NB4 (cell line): ENCODE data around the gene DPP9.

Source experiments
- MYC ChIP-seq: IDR thresholded peaks from 2 replicates; pipeline ENCODE4 v1.6.1; 2011; ENCODE audit warnings: low read depth, low read length
- POLR2A ChIP-seq: IDR thresholded peaks from 2 replicates; pipeline ENCODE4 v1.6.1; 2011; ENCODE audit warnings: mild to moderate bottlenecking; ENCODE audit not compliant: insufficient read length; ENCODE audit errors: extremely low read depth
- TF ChIP-seq, protein P1 (sequence below): IDR thresholded peaks from one replicate; pipeline ENCODE4 v1.5.1; 2012; ENCODE audit warnings: low read depth, low read length

DNA sequence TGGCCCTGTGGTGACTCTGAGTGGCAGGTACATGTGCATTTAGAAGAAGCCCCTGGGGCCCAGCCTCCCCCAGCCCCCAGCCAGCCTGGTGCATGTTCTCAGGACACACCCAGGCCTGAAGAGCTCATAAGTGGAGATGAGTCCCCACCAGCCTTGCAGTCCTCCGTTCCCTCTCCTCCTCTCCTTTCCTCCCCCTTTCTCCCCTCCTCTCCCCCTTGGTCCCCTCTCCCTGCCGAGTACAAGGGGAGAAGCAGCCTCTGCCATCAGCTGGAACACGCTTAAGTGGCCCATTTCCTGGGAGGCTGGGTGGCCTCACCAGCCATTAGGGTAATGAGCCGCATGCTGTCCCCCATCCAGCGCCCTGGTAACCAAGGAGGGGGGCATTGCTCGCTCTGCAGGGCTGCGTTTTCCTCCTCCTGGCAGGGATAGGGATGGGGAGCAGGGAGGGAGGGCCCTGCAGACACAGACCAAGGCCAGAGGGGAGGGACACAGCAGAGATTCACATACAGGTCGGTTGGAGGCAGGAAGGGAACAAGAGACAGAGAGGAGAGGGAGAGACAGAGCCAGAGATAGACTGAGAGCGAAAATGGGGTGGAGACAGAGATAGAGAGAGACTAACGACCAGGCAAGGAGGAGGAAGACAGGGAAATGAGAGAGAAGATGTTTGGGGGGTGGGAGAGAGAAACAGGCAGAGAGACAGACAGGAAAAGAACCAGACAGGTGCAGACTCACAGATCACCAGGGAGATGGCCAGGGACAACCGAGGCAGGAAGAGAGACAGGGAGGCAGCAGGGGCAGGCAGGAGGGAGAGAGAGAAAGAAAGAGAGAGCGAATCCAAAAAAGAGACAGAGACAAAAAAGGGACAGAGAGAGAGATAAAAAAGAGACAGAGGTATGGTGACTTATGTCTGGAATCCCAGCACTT, 19.3 kb upstream of the DPP9 start:
- TF ChIP-seq, protein P1, sequence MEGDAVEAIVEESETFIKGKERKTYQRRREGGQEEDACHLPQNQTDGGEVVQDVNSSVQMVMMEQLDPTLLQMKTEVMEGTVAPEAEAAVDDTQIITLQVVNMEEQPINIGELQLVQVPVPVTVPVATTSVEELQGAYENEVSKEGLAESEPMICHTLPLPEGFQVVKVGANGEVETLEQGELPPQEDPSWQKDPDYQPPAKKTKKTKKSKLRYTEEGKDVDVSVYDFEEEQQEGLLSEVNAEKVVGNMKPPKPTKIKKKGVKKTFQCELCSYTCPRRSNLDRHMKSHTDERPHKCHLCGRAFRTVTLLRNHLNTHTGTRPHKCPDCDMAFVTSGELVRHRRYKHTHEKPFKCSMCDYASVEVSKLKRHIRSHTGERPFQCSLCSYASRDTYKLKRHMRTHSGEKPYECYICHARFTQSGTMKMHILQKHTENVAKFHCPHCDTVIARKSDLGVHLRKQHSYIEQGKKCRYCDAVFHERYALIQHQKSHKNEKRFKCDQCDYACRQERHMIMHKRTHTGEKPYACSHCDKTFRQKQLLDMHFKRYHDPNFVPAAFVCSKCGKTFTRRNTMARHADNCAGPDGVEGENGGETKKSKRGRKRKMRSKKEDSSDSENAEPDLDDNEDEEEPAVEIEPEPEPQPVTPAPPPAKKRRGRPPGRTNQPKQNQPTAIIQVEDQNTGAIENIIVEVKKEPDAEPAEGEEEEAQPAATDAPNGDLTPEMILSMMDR, result no peak
- no peak for TF ChIP-seq POLR2A
- no peak for TF ChIP-seq MYC
